IMR-90 (cell line): ENCODE measurements around the gene MMP10. TPM values are rescaled to one million over a fixed set of nuclear protein-coding genes. Genes with fewer than 3 reads are reported as not detected.

Experiments used
- ATAC-seq: fragments of 200-7000 bp; cut with Tn5 transposase; 2 replicates; pipeline ENCODE4 v1.9.1; 2020; ENCODE audit warnings: low read depth, mild to moderate bottlenecking, moderate library complexity
- BruUV-seq: library from RNA; stranded (reverse); fragments of 400-500 nt; replicated peaks from 2 replicates; lab custom pipeline; 2021; lab: Mats Ljungman, UMichigan
- CTCF ChIA-PET: fragments of 300-600 bp; formaldehyde crosslinking; extraction: SDS; loops from one replicate; lab custom pipeline; 2021; ENCODE audit warnings: antibody characterized with exemption; lab: Yijun Ruan, JAX
- POLR2A ChIA-PET: fragments of 300-600 bp; sonication (Branson Sonifier 250); formaldehyde crosslinking; loops from one replicate; lab custom pipeline; 2022; ENCODE audit warnings: antibody characterized with exemption; ENCODE audit not compliant: unreplicated experiment; lab: Charles Lee
- DNase-seq: peaks from one replicate; pipeline ENCODE4 v3.0.0; 2013
- H2AFZ ChIP-seq: replicated peaks from 2 replicates; pipeline ENCODE3; 2013; ENCODE audit warnings: low read length, mild to moderate bottlenecking; ENCODE audit not compliant: poor library complexity
- H2AK5ac ChIP-seq: 2 replicates; pipeline ENCODE4 v1.6.1; 2013; ENCODE audit warnings: low read depth, low read length, inconsistent platforms
- H2AK9ac ChIP-seq: replicated peaks from 2 replicates; pipeline ENCODE3; 2013; ENCODE audit warnings: mild to moderate bottlenecking, low read depth, low read length, moderate library complexity; ENCODE audit not compliant: poor library complexity
- H2BK120ac ChIP-seq: 2 replicates; pipeline ENCODE4 v1.6.1; 2013; ENCODE audit warnings: low read depth, low read length, inconsistent platforms
- H2BK15ac ChIP-seq: 3 replicates; pipeline ENCODE4 v1.6.1; 2013; ENCODE audit warnings: low read depth, low read length, inconsistent platforms
- H2BK20ac ChIP-seq: 2 replicates; pipeline ENCODE4 v1.6.1; 2013; ENCODE audit warnings: low read depth, mild to moderate bottlenecking, inconsistent platforms, low read length, moderate library complexity
- H2BK5ac ChIP-seq: 2 replicates; pipeline ENCODE4 v1.6.1; 2013; ENCODE audit warnings: mild to moderate bottlenecking, low read depth, low read length, inconsistent platforms; ENCODE audit not compliant: poor library complexity, severe bottlenecking
- H3K14ac ChIP-seq: replicated peaks from 2 replicates; pipeline ENCODE4 v1.6.1; 2013; ENCODE audit warnings: low read depth, low read length, inconsistent platforms
- H3K18ac ChIP-seq: 2 replicates; pipeline ENCODE4 v1.6.1; 2013; ENCODE audit warnings: low read depth, low read length, control low read depth
- H3K23ac ChIP-seq: 2 replicates; pipeline ENCODE4 v1.6.1; 2013; ENCODE audit warnings: low read depth, low read length, inconsistent platforms
- H3K27ac ChIP-seq: 2 replicates; pipeline ENCODE4 v1.5.1; 2013; ENCODE audit warnings: mild to moderate bottlenecking, control low read depth, low read length; ENCODE audit not compliant: insufficient read depth
- H3K27me3 ChIP-seq: 2 replicates; pipeline ENCODE4 v1.6.1; 2013; ENCODE audit warnings: low read length; ENCODE audit not compliant: control insufficient read depth, insufficient read depth
- H3K36me3 ChIP-seq: 2 replicates; pipeline ENCODE4 v1.6.1; 2013; ENCODE audit warnings: low read length, mixed read lengths; ENCODE audit not compliant: control insufficient read depth, insufficient read depth
- H3K4ac ChIP-seq: 2 replicates; pipeline ENCODE4 v1.6.1; 2013; ENCODE audit warnings: low read depth, low read length, inconsistent platforms
- H3K4me1 ChIP-seq: 2 replicates; pipeline ENCODE4 v1.6.1; 2013; ENCODE audit warnings: low read length, mixed read lengths; ENCODE audit not compliant: control insufficient read depth, insufficient read depth
- H3K4me2 ChIP-seq: 2 replicates; pipeline ENCODE4 v1.6.1; 2013; ENCODE audit warnings: low read depth, mild to moderate bottlenecking, control low read depth, low read length, moderate library complexity
- H3K4me3 ChIP-seq: 2 replicates; pipeline ENCODE4 v1.5.1; 2013; ENCODE audit warnings: low read depth, mild to moderate bottlenecking, control low read depth, low read length, moderate library complexity; ENCODE audit not compliant: insufficient read depth
- H3K56ac ChIP-seq: 2 replicates; pipeline ENCODE4 v1.6.1; 2013; ENCODE audit warnings: low read length, inconsistent platforms; ENCODE audit not compliant: insufficient read depth; ENCODE audit errors: extremely low read depth
- H3K79me1 ChIP-seq, 2 experiments: 2 replicates each; pipeline ENCODE4 v1.6.1; 2013; ENCODE audit warnings: low read length in 2 of 2, inconsistent platforms in 1 of 2, low read depth in 1 of 2
- H3K9ac ChIP-seq: 2 replicates; pipeline ENCODE4 v1.6.1; 2013; ENCODE audit warnings: low read depth, low read length, control low read depth
- H3K9me1 ChIP-seq: 2 replicates; pipeline ENCODE4 v1.6.1; 2013; ENCODE audit warnings: low read length, inconsistent platforms; ENCODE audit not compliant: insufficient read depth
- H3K9me3 ChIP-seq: 2 replicates; pipeline ENCODE4 v1.6.1; 2013; ENCODE audit warnings: low read length; ENCODE audit not compliant: control insufficient read depth, insufficient read depth
- H4K20me1 ChIP-seq: 2 replicates; pipeline ENCODE4 v1.6.1; 2013; ENCODE audit warnings: low read length, inconsistent platforms; ENCODE audit not compliant: insufficient read depth
- H4K5ac ChIP-seq: 2 replicates; pipeline ENCODE4 v1.6.1; 2013; ENCODE audit warnings: mild to moderate bottlenecking, low read depth, low read length, control low read depth
- H4K8ac ChIP-seq, 2 experiments: 2 replicates each; pipeline ENCODE4 v1.6.1; 2013; ENCODE audit warnings: low read depth in 2 of 2, low read length in 2 of 2, control low read depth in 1 of 2, inconsistent platforms in 1 of 2
- H4K91ac ChIP-seq: 2 replicates; pipeline ENCODE4 v1.6.1; 2013; ENCODE audit warnings: low read depth, low read length, inconsistent platforms; ENCODE audit not compliant: insufficient read depth
- BHLHE40 ChIP-seq: fragments of 150-350 bp; IDR thresholded peaks from 2 replicates; pipeline ENCODE4 v1.6.1; 2016; ENCODE audit warnings: mild to moderate bottlenecking, low read depth, low read length
- CEBPB ChIP-seq: IDR thresholded peaks from 2 replicates; pipeline ENCODE4 v1.6.1; 2012; ENCODE audit warnings: low read depth, low read length, improper control_type of control experiment
- CHD1 ChIP-seq: IDR thresholded peaks from 2 replicates; pipeline ENCODE4 v1.6.1; 2012; ENCODE audit warnings: low read depth, low read length, improper control_type of control experiment
- ELK1 ChIP-seq: fragments of 150-350 bp; IDR thresholded peaks from 2 replicates; pipeline ENCODE4 v1.6.1; 2016; ENCODE audit warnings: low read depth, mild to moderate bottlenecking, low read length, moderate library complexity, borderline replicate concordance
- MAFK ChIP-seq: IDR thresholded peaks from 2 replicates; pipeline ENCODE4 v1.6.1; 2012; ENCODE audit warnings: low read depth, low read length, improper control_type of control experiment
- MAZ ChIP-seq: IDR thresholded peaks from 2 replicates; pipeline ENCODE4 v1.6.1; 2012; ENCODE audit warnings: low read depth, mild to moderate bottlenecking, low read length, improper control_type of control experiment, moderate library complexity, borderline replicate concordance
- NFE2L2 ChIP-seq: fragments of 150-350 bp; IDR thresholded peaks from 2 replicates; pipeline ENCODE4 v1.6.1; 2016; ENCODE audit warnings: low read depth, mild to moderate bottlenecking, low read length
- POLR2A ChIP-seq: IDR thresholded peaks from 2 replicates; pipeline ENCODE4 v1.6.1; 2012; ENCODE audit warnings: mild to moderate bottlenecking, low read depth, low read length
- RCOR1 ChIP-seq: IDR thresholded peaks from 2 replicates; pipeline ENCODE4 v1.6.1; 2012; ENCODE audit warnings: mild to moderate bottlenecking, low read length, improper control_type of control experiment; ENCODE audit not compliant: insufficient replicate concordance
- RFX5 ChIP-seq: IDR thresholded peaks from 2 replicates; pipeline ENCODE4 v1.8.0; 2012; ENCODE audit warnings: low read depth, mild to moderate bottlenecking, low read length, moderate library complexity
- dilution Hi-C: fragments of 300-500 bp; cut with HindIII; formaldehyde crosslinking; loops from one replicate; pipeline ENCODE4 v1.14.3; 2018; ENCODE audit warnings: low sequenced_read_pairs; ENCODE audit not compliant: unreplicated experiment
- in situ Hi-C: fragments of 300-500 bp; cut with MboI; formaldehyde crosslinking; loops from 3 replicates; pipeline ENCODE4 v1.14.3; 2019; ENCODE audit warnings: low sequenced_read_pairs, inconsistent platforms, mixed read lengths
- intact Hi-C: fragments of 100-400 bp; cut with micrococcal nuclease; formaldehyde crosslinking; loops from 2 replicates; pipeline ENCODE4 v1.10.0; 2022
- polyA plus RNA-seq, 3 experiments: library from polyadenylated mRNA; depleted of rRNA; stranded (reverse); fragments of >200 nt; gene quantifications; 2 replicates each; pipeline ENCODE4 v1.2.3, GENCODE V29; 2012; ENCODE audit warnings: low replicate concordance in 1 of 3
- total RNA-seq: library from RNA; depleted of rRNA; stranded (reverse); fragments of >200 nt; gene quantifications from 2 replicates; pipeline ENCODE4 v1.2.3, GENCODE V29; 2012

Gene MMP10
- total and polyA plus RNA-seq, 2 of the 4 experiments (the other 2 are of a cell fraction) = not detected

- Histone ChIP-seq H3K4me3 (no peak overlapping the region), H3K27ac (no peak overlapping the region), H3K23ac (no peak overlapping the region), H2AFZ (no peak overlapping the region), H2BK15ac (no peak overlapping the region), H3K79me1 (no peaks in the 10 kb centered on the region), H3K14ac (no peak overlapping the region), H2AK9ac (no peak overlapping the region), H2BK5ac (no peak overlapping the region), H3K36me3 (no peaks in the 10 kb centered on the region), H3K9me1 (no peaks in the 10 kb centered on the region), H4K91ac (no peak overlapping the region), H3K4me2 (no peak overlapping the region), H4K8ac (no peak overlapping the region), H3K4ac (no peak overlapping the region), H3K27me3 (peaks cover 19% of the 10 kb centered on the region), H4K20me1 (no peaks in the 10 kb centered on the region), H4K5ac (no peak overlapping the region), H2BK20ac (no peak overlapping the region), H3K9me3 (no peaks in the 10 kb centered on the region), H2BK120ac (no peak overlapping the region), H3K56ac (no peak overlapping the region), H3K18ac (no peak overlapping the region), H2AK5ac (no peak overlapping the region), H3K9ac (no peak overlapping the region), H3K4me1 (no peaks in the 10 kb centered on the region)
- DNase-seq = no peak
- no peak for ATAC-seq
- BruUV-seq = no TSS peak
- ChIA-PET CTCF (no interaction called here), POLR2A (no interaction called here)
- in situ Hi-C loops (no loop called here), intact Hi-C loops (no loop called here), dilution Hi-C loops (no loop called here)
- no peak for TF ChIP-seq BHLHE40
- TF ChIP-seq NFE2L2 = no peak
- no peak for TF ChIP-seq CHD1
- TF ChIP-seq POLR2A = no peak
- no peak for TF ChIP-seq MAZ
- TF ChIP-seq CEBPB = no peak
- TF ChIP-seq RCOR1 = no peak
- TF ChIP-seq ELK1 = no peak
- no peak for TF ChIP-seq MAFK
- no peak for TF ChIP-seq RFX5
These were observed 31.2 kb downstream of the MMP10 start for GRCh38 chr11:102749101-102749722.
